ENCODE data around the gene PCOLCE2.

PCOLCE2 gene

GRCh38 chr3:142863930-142864920 lies 24.7 kb downstream of the PCOLCE2 start:
- no peak for DNase-seq

GRCh38 chr3:142863010-142863817 lies 25.7 kb downstream of the PCOLCE2 start:
- DNase-seq: no peak

DNA sequence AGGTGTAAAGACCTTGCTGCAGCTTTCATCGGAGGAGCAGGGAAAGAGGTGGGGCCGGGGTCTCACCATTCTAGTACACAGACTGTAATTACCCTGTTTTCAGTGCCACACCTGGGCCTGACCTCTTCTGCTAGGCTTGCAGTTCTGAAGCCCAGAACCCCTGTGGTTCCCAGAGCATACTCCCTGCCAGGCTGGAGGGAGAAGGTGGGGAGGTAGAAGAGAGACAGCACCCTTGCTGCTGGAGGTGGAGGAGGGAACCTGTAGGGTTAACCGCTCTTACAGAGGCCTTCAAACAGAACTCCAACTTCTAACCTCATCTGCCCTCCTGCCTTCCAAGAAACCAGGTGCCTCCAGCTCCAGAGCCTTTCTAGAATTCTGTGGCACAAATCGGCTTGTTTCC lies 27.0 kb downstream of the PCOLCE2 start:
- no peak for DNase-seq

DNA sequence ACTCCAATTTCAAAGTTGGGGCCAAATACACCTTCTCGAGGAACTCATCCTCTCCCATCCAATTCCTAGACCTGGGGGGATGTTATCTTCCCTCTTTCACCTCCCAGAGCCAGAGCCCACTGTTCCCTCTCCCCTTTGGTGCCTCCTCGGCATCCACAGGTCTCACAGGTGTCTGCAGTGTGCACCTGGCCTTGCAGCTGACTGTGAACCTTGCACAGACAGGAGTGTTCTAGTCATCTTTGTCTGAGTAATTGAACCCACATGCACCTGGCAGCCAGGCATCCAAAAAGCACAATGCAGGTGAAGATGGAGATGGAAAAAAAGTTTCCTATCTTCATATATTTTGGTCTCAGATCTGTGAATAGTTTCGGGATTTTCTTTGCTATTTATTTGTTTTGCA lies 30.8 kb downstream of the PCOLCE2 start:
- no peak for DNase-seq

DNA sequence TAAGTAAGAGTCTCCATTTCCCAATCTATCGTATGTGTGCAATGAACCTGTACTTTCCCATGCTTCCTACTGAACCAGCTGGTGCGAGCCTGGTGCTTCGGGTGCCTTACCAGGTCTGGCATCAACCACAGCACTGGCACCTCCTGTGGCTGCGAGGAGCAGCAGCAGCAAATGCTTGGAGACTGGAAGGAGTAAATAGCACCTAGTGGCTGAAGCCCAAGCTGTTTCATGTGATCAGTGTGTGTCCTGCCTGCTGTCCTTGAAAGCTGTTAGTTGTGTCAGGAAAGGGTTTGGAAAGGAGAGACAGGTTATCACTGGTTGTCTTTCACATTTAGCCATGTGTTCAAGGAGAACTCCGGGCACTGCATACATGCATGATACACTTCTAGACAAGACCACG lies 31.8 kb downstream of the PCOLCE2 start:
- no peak for DNase-seq

DNA sequence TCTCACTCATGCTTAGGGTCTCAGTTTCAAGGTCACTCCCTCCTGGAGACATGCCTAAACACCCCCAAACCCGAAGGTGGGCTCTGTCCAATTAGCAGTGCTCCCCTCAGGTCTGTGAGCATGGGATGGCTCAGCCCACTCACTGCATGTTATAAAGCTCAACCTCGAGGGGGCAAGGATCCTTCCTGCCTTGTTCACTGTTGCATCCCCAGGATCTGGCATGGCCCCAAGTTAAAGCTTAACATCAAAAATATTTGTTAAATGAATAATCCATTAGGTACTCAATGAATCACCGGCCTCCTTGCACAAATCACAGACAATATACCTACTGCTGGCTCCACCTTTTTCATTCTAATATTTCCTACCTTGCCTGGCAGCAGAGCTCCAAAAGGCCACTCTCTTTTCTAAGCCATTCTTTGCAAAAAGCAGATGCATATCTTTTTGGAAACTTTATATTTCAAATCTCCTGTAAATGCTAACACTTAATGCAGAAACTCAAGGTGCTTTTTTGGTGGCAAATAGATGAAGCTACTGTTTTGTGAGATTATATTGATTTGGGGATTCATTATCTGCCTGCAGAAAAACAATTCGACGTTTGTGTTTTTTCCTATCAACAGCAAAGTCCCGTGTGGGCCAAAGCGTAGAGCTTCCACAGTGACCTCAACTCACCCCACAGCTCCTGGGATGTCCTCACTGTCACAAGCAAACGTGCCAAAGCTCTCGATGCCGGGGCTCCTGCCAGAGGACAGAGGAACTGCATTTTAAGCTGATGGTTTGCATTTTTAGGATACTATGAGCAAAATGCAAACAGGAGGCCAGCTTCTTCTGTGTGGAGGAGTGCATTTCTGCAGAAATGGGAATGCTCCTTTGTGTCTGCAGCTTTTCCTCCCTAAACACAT lies 35.4 kb downstream of the PCOLCE2 start:
- DNase-seq: no peak

DNA sequence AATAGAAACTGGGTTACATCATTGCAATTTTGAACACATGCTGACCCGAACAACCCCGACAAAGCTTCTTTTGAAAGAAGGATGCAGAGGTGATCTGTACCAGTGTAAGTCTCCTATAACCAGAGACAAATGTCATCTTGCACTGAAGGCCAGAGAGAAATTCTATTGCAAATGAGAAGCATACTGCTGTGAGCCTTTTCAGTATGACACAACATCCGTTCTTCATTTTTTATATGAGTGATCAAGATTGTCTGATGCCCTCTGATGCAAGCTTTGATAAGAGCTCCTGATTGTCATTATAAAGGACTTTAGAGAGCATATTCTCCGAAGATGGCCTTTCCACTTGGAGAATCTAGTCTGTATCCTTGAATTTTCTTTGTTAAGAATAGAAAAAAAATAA lies 36.9 kb downstream of the PCOLCE2 start:
- DNase-seq: no peak

DNA sequence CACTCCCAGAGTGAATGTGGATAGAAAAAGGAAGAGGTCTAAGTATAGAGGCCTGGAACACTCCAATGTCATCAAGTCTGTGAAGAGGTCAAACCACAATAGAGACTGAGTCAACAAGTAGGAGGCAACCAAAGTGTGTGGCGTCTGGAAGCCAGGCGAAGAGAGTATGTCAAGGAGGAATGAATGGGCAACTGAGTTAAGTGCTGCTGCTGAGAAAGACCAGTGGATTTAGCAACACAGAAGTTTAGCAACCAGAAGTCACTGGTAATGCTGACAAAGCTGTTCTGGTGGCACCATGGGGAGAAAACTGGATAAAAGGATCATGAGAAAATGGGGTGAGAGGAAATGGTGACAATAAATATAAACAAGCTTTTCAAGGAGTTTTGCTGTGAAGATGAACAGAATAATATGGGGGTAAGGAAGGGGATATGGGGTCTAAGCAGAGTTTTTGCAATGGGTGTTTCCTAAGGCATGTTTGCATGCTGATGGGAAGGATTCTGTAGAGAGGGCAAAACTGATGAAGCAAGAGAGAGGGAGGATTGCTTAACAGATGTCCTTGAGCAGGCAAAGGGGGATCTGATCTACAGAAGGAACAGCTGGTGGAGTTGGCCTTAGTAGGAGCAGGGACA lies 38.4 kb downstream of the PCOLCE2 start:
- no peak for DNase-seq

DNA sequence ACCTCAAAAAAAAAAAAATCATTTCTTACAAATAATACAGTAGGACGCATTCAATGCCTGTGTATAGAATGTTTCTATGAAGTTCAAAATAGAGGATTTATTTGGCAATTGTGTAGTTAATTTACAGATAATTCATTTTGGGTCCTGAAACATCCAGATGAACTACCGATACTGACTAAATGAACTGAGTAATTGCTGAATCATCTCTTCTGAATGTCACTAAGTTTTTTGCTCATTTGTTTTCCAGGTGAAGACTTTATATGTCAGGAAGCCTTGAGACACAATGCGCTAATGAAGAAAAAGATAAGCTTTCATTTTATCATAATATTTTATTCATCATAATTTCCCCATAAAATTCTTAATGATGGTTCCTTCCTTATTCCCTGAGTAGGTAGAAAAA lies 39.7 kb downstream of the PCOLCE2 start:
- no peak for DNase-seq

DNA sequence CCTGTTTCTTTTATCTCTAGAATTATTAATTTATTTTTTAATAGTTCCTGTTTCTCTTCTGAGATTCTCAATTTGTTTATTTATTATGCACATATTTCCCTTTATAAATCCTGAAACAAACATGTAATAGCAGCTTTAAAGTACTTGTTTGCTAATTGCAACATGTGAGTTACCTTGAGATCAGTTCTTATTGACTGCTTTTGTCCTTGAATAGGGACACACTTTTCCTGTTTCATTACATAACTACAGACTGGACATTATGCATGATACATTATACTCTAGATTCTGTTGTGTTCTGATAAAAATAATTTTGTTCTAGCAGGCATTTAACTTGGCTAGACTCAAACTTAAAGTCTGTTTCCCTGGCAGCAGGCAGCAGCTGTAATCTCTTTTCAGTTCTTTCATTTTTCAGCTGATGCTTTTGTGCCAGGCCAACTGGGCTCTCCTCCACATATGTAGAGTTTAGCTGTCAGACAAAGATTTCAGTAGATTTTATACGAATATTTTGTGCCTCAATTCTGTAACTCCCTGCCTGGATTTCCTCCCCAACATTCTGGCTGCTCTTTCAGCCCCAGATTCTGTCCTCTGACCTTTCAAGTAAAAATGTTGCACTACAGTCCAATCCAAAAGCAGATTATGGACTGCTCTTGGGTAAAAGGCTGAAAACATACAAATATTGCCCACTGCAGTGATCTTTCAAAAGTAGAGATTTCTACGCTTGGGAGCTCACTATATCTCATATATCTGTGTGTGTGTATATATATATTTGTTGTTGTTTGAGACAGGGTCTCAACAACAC lies 41.9 kb downstream of the PCOLCE2 start:
- no peak for DNase-seq

DNA sequence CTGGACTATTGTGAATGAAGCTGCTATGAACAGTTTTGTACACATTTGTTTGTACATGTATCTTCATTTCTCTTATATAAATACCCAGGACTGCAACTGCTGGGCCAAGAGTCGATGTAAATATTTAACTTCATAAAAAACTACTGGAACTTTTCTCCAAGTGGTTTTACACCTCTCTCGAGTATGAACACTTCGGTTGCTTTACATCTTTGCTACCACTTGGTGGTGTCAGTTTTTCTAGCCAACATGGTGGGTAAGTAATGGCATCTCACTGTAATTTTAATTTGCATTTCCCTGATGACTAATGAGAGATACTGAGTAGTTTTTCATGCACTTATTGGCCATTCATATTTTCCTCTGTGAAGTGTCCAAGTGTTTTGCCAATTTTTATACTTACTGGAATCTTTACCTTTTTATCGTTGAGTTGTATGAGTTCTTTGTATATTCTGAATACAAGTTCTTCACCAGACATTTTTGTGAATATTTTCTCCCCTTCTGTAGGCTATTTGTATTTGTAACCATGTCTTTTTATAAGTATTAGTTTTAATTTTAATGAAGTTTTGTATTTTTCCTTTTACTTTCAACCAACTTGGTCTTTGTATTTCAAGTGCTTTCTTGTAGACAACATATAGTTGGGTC lies 44.4 kb downstream of the PCOLCE2 start:
- no peak for DNase-seq

DNA sequence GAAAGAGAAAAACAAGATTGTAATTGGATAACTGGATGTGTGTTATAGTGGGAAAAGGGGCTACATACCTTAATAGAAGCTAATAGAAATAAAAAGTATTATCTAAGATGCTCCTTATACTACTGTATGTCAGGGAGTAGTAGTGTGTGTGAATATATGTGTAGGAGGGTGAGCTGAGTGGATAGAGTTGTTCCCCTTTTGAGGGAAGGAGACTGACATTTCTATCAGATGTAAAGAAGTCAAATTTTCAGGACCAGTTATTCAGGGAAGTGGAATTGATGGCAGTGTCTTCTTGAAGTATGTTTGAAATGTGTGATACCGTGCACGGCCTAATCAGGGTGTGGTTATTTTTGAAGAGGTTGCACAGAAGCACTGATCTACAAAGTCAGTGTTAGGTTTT lies 49.1 kb downstream of the PCOLCE2 start:
- no peak for DNase-seq

GRCh38 chr3:142837526-142837925 lies 51.4 kb downstream of the PCOLCE2 start:
- DNase-seq: no peak

- peak; percentile 63 for DNase-seq
Measured at GRCh38 chr3:142828703-142829305, 60.1 kb downstream of the PCOLCE2 start.

GRCh38 chr3:142819179-142819578 lies 69.7 kb downstream of the PCOLCE2 start:
- no peak for DNase-seq

GRCh38 chr3:142818651-142819050 lies 70.2 kb downstream of the PCOLCE2 start:
- no peak for DNase-seq

GRCh38 chr3:142817897-142818296 lies 71.0 kb downstream of the PCOLCE2 start:
- DNase-seq: no peak

DNA sequence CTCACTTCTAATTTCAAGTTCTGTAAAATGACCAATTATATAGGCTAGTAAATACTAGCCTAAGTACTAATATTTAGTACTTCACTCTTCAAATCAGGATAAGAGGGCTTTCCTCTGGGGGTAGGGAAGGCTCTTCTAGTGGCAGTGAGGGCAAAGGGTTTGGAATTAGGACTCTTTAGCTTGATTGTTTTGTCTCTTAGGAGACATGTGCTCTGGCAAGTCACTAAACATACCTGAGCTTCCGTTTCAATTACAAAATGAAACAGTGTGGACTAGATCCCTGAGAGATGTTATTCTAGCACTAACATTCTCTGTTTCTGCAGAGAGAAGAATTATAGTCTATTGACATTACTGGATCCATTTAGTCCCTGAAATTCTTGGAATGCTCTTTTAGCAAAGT lies 71.5 kb downstream of the PCOLCE2 start:
- no peak for DNase-seq

GRCh38 chr3:142815803-142816202 lies 73.1 kb downstream of the PCOLCE2 start:
- DNase-seq: no peak

- no peak for DNase-seq
Measured at GRCh38 chr3:142809259-142809658, 79.6 kb downstream of the PCOLCE2 start.
